ENCODE data around the gene IGFBP5. TPM values are rescaled to one million over a fixed set of nuclear protein-coding genes. Genes with fewer than 3 reads are reported as not detected.

The IGFBP5 gene
- total and polyA plus RNA-seq, 10 of the 15 experiments (the other 5 are each of a cell fraction or from before 2014, with no cell fraction given) = 2.8 TPM; not detected in 9

- in situ Hi-C loops (cut with MboI) (loop anchor here (10.0 kb wide), 1 partner anchor 465 kb away; no protein-coding TSS in a partner anchor), intact Hi-C loops (cut with micrococcal nuclease; ENCODE audit: unreplicated experiment) (loop anchor here (2.0 kb wide), 1 partner anchor 467 kb away; no protein-coding TSS in a partner anchor)
- 38% methylated on average over 7 of the region's 7 CpGs for WGBS (ENCODE audit: insufficient coverage, insufficient replicate concordance, low lambda C conversion rate, missing lambda C conversion rate)
- no peaks in the 10 kb centered on the region for H3K36me3 ChIP-seq (ENCODE audit: control insufficient read depth in 2 of 2, insufficient read depth in 2 of 2, low read length in 1 of 2)
- FAIRE-seq (no peak), DNase-seq (ENCODE audit: low read depth, low spot score) (no peak), ATAC-seq (no peak)
- ChIA-PET RAD21 (ENCODE audit: unreplicated experiment) (interaction anchor here (1.2 kb wide), 1 partner anchor 1013 kb away, joined by 3 read pairs; no protein-coding TSS in a partner anchor), POLR2A (interaction anchor here (0.5 kb wide), 1 partner anchor 260 kb away, joined by 3 read pairs; no protein-coding TSS in a partner anchor), CTCF (interaction anchor here (0.6 to 3.5 kb wide), 6 partner anchors 19 to 951 kb away, joined by 3 to 26 read pairs (median 4); no protein-coding TSS in a partner anchor), SMC1A (ENCODE audit: uncharacterized antibody, unreplicated experiment) (interaction anchor here (0.6 to 1.7 kb wide), 3 partner anchors 46 to 810 kb away, joined by 3 to 9 read pairs (median 3); no protein-coding TSS in a partner anchor)
- no TSS peak for BruUV-seq (replicated peaks)
- H2AFZ ChIP-seq (ENCODE audit: control insufficient read depth, low read depth, low read length) = no peak overlapping the region
- no peaks in the 10 kb centered on the region for H3K79me2 ChIP-seq (ENCODE audit: control insufficient read depth, insufficient read depth, low read length)
- no peaks in the 10 kb centered on the region for H3K9me3 ChIP-seq (replicated peaks; ENCODE audit: control insufficient read depth, insufficient read depth, low read length)
- H3K4me2 ChIP-seq (ENCODE audit: control insufficient read depth, insufficient read depth) = no peak overlapping the region
- no peaks in the 10 kb centered on the region for H3K4me1 ChIP-seq (ENCODE audit: control insufficient read depth, insufficient read depth, low read length)
- TF ChIP-seq ESRRA (IDR thresholded peaks at IDR 0.05; ENCODE audit: low read length) (no peak), USF1 (IDR thresholded peaks at IDR 0.05; ENCODE audit: borderline replicate concordance, extremely low read length, insufficient read depth, low read depth, low read length) (no peak), ZNF217 (IDR thresholded peaks at IDR 0.05) (no peak), BRCA1 (IDR thresholded peaks at IDR 0.05; ENCODE audit: low read depth, low read length) (no peak), HCFC1 (IDR thresholded peaks at IDR 0.05; ENCODE audit: low read length) (no peak), MXI1 (IDR thresholded peaks at IDR 0.05; ENCODE audit: low read depth, low read length) (no peak), PRDM15 (CRISPR knock-in tag; IDR thresholded peaks at IDR 0.05) (no peak), ZBTB33 (IDR thresholded peaks at IDR 0.05) (no peak), SMC3 (IDR thresholded peaks at IDR 0.05; ENCODE audit: borderline replicate concordance, low read length) (no peak), SUPT20H (IDR thresholded peaks at IDR 0.05; ENCODE audit: borderline replicate concordance, control insufficient read depth, low read depth, low read length) (no peak)
- TF ChIP-seq, protein P1, sequence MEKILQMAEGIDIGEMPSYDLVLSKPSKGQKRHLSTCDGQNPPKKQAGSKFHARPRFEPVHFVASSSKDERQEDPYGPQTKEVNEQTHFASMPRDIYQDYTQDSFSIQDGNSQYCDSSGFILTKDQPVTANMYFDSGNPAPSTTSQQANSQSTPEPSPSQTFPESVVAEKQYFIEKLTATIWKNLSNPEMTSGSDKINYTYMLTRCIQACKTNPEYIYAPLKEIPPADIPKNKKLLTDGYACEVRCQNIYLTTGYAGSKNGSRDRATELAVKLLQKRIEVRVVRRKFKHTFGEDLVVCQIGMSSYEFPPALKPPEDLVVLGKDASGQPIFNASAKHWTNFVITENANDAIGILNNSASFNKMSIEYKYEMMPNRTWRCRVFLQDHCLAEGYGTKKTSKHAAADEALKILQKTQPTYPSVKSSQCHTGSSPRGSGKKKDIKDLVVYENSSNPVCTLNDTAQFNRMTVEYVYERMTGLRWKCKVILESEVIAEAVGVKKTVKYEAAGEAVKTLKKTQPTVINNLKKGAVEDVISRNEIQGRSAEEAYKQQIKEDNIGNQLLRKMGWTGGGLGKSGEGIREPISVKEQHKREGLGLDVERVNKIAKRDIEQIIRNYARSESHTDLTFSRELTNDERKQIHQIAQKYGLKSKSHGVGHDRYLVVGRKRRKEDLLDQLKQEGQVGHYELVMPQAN (conservative IDR thresholded peaks at IDR 0.05) = no peak
- H3K4me3 ChIP-seq = no peak overlapping the region
- no peak overlapping the region for H3K27ac ChIP-seq (ENCODE audit: control insufficient read depth, insufficient read depth)
- H4K20me1 ChIP-seq (ENCODE audit: control insufficient read depth, insufficient read depth) = no peaks in the 10 kb centered on the region
- H3K27me3 ChIP-seq (replicated peaks in 1 of 2; ENCODE audit: control insufficient read depth in 2 of 2, insufficient read depth in 2 of 2, low read length in 1 of 2) = peaks cover 2 to 6% of the 10 kb centered on the region in 2 experiments; a peak in 3 of 4 replicates
- H3K9ac ChIP-seq (ENCODE audit: control insufficient read depth, insufficient read depth, low read length) = no peak overlapping the region
Measured at GRCh38 chr2:216700088-216700567, 4.8 kb upstream of the IGFBP5 start.

Measured in GM12878 (cell line).